HG03039 (cell line): ENCODE data around the gene SIK3.
"Not testable (repeated sequence)": the region's sequence is repeated elsewhere in the genome, so short reads cannot be mapped to it uniquely, and the experiment has no call there.

ENCODE experiments used
- ATAC-seq: cut with Tn5 transposase; IDR thresholded peaks from one replicate; pipeline ENCODE4 v1.9.1; 2021; ENCODE audit warnings: mild to moderate bottlenecking, moderate library complexity; ENCODE audit not compliant: unreplicated experiment

The SIK3 gene

DNA sequence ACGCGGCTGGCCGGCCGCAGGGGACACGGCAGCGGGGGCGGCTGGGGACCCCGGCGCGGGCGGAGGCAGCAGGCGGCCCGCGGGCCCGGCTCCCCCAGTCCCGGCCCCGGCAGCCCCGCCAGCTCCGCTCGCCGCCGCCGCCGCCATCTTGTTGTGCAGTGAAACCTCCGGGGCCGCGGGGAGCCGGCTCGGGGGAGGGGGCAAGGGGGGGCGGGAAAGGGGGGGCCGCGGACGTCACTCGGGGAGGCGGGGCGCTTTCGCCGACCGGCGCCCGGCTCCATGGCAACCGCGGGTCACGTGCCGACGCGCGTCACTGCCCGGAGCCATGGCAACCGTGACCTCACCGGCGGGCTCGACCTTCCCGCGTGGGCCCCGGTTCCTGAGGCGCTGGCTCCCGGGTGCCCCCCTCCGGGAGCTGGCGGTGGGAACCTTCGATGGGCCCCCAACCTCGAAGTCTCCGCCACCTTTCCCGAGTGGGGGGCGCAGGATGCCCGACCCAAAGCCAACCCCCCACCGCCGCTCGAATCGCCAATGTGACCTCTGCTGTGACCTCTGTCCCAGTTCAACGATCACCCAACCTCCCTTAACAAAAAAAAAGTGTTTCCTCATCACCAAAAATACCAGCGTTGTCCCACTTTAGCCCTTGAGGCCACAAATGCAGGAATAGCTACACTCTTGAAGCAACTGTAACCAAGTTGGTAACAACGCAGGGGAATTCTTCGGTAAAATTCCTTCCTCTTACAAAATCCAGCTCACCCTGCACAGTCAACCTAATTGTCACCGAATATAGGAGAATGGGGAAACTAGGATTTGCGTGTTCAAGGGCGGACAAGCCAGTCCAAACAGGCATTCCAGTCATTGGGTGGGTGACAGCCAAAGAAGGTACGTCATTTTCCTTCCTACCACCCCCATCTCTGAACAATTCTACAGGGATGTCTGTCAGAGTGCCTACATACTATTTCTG, at the start of gene SIK3:
TSS of gene SIK3 (minus strand) at position 160 of the 964 bp plus-strand sequence. CDS start at position 147, 13 bp downstream.
- peak; percentile 80 for ATAC-seq

DNA sequence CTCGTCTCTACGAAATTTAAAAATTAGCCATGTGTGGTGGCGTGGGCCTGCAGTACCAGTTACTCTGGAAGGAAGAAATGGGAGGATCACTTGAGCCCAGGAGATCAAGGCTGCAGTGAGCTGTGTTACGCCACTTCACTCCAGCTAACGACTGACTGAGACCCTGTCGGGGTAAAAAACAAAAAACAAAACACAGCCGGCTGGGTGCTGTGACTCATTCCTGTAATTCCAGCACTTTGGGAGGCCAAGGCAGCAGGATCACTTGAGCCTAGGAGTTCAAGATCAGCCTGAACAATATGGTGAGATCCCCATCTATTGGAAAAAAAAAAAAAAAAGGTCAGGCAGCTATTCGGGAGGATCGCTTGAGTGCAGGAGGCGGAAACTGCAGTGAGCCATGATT, 48.3 kb upstream of the SIK3 start:
- no peak for ATAC-seq

DNA sequence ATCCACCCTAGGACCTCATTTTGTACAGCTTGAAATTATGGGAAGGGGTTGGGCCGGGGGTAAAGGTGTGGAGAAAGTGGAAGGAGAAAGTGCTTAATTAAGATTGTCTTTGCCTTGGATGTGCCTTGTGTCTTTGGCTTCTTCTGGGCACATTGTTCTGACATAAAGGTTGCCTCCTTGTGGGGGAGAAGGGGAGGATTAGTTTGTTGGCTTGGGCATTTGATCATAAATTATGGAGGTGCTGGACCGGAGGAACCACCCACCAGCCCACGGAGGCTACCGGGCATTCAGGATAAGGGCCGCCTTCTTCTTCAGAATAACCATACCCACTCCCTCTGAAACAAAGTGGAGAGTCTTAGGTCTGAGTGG, 47.1 kb upstream of the SIK3 start:
- ATAC-seq: no peak

DNA sequence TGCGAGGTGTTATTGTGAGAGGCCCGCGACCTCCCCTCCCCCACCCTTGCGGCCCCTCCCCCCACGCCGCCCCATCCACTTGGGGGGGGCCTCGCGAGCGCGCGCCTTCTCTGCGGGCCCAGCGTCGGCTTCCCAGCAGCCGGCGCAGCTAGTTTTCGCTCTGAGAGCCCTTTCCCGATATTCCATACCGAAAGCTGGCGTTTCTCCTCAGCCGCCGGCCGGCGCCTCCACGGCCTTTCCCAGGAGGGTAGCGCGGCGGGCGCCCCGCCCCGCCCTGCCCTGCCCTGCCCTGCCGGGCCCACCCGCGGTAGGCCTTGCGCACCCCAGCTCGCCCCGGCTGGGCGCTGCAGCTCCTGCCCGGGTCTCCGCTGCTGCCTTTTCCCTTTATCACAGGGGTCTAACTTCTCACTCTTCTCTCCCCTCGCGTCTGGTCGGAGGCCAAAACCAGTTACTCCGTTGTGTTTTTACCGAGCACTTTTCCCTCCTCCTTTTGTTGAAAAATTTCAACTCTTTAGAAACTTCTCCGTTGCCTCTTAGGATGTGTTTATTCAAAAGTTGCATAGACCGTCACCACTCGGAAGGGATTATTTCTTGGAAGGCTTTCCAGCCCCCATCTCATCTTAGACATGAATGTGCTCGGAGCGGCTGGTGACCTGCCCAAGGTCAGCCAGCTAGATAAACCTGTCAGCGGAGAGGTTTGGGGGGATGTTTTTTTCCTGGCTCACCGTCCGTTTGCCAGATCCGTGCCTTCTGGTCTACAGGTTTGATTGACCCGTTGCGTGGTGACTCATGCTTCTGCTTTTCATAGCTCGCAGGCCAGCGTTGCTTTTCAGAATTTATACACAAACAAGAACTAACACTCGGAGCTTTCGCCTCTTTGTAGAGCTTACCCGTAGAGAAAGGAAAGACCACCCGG, 46.5 kb upstream of the SIK3 start:
- ATAC-seq: peak; percentile 36

DNA sequence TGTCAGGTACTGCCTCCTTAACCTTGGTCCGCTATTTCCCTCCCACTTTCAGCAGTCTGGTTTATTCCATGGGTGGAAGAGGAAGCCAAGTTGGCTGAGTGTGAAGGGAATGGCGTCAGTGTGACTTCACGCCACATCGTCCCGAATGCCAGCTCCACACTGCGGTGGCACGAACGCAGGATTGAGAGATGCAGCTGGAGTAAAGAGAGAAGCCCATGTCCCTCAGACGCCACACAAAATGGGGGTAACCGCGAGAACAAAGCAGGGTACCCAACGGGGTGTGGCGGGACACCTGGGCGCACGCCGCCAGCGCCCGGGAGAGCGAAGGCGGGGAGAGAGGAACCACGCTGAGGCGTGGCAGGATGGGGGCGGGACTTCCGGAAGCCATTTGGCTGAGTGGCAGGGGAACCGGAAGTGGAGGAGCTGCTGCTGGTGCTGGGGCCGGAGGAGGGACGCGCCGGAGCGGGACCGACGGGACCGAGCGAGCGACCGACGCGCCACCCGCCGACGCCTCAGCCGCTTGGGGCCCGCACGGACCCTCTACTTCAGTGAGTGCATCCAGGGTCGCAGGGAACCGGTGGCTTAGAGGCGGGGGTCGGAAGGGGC, 45.7 kb upstream of the SIK3 start, which contains the start of gene PAFAH1B2:
TSS of gene PAFAH1B2 (plus strand) at position 417 of the 606 bp plus-strand sequence. CDS start 8,161 bp downstream, outside the sequence.
- peak; percentile 96 for ATAC-seq

DNA sequence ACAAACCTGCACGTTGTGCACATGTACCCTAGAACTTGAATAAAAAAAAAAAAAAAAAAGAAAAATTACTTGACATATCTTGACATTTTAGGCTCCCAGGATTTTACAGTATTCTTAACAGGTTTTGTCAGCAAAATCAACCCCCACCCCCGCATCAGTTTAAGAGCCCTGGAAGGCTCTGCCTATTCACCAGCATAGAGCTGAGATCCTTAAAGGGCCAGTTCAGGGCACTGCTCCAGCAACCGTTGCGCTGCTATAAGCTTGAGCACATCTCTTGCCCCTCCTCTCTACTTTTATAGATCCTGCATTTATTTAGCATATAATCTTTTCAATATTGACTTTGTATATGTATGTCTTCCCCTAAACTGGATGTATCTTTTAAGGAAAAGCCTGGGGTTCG, 45.2 kb upstream of the SIK3 start:
- no peak for ATAC-seq

DNA sequence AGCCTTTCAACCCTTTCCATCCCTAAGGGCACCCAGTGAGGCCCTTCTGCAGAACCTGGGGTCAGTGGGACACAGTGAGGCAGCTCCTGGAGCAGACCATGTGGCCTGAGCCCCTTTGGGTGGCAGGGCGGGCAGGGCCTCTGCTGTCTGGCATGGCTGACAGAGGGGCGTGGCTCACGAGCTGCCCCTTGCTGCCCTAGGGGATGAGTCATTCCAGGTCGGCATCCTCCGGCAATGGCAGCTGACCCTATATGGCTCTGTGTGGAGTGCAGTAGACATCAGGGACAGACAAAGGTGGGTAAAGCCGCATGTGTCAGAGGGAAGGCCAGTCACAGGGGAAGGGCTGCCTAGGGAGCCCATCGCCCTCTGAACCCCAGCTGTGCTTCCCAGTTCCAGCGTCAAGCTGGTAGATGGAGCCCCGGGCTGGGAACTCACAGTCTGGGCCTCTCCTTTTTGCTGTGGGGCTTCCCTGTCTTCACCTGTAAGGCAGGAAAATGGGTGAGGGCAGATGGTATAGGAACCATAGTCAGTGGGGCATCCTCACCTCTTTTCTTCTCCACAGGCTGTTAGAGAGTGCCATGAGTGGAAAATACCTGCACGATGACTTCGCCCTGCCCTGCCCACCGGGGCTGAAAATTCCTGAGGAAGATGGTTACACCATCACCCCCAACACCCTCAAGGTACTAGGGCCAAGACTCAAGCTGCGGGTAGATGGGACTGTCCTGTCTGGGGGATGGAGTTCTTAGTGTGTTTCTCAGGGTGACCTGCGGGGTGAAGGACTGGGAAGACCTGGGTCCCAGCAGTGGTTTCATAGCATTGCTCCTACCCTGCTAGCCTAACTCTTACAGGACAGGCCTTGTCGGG, 39.2 kb upstream of the SIK3 start:
- ATAC-seq: not testable (repeated sequence)

DNA sequence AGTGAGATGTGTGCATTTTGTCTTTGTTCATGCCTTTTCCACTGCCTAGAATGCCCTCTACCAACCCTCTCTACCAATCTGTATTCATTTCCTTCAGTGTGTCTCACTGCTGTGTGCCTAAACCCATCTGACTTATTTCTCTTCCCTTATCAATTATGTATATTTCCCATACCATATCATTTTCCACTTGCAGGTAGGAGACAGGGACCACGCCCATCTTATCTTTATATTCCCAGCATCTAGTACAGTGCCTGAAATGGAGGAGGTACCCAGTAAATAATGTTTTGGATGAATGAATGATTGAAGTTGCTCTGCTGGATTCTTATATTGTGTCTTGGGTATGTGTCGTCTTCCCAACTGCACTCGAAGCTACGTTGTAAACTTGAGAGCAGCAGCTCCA, 36.8 kb upstream of the SIK3 start:
- ATAC-seq: not testable (repeated sequence)

DNA sequence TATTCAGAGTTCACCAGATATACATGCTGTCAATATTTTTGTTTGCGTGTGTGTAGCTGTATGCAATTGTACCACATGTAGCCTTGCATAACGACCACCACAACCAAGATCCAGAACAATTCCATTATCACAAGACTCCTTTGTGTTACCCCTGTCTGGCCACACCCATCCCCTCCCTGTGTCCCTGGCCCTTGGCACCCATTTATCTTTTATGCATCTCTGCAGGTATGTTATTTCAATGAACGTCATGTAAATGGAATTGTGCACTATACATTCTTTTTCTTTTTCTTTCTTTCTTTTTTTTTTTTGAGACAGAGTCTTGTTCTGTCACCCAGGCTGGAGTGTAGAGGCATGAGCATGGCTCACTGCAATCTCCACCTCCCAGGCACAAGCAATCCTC, 36.2 kb upstream of the SIK3 start:
- no peak for ATAC-seq

DNA sequence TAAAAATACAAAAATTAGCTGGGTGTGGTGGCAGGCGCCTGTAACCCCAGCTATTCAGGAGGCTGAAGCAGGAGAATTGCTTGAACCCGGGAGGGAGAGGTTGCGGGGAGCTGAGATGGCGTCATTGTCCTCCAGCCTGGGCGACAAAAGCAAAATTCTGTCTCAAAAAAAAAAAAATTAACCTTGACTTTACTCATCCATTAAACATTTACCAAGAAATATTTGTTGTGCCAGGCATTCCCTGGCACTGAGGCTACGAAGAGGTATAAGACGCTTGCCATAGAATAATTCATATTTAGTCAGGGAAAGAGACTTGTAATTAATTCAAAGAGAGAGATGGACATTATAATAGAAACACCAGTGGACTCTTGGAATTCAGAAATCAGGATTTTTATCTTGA, 32.7 kb upstream of the SIK3 start:
- no peak for ATAC-seq

DNA sequence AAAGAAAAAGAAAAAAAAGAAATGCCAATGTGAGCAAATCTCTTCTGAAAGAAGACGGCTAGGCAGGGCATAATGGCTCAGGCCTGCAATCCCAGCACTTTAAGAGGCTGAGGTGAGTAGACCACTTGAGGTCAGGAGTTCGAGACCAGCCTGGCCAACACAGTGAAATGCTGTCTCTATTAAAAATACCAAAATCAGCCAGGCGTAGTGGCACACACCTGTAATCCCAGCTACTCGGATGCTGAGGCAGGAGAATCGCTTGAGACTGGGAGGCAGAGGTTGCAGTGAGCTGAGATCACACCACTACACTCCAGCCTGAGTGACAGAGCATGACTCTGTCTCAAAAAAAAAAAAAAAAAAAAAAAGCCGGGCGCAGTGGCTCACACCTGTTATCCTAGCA, 32.2 kb upstream of the SIK3 start:
- ATAC-seq: not testable (repeated sequence)

DNA sequence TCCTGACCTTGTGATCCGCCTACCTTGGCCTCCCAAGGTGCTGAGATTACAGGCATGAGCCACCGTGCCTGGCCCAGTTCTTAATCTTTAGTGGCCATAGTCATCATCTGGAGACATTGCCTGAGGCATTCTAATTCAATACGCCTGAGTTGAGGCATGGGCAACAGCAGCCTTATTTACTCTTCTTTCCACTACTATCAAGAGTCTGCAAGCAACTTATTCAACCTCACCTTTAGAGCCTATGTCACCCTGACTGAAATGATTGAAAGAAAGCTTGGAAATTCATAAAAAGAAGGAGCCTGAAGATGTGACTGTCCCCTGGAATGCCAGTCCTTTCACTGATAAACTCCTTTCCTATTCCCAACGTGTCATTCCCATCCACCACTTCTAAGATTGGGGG, 30.1 kb upstream of the SIK3 start:
- ATAC-seq: no peak

DNA sequence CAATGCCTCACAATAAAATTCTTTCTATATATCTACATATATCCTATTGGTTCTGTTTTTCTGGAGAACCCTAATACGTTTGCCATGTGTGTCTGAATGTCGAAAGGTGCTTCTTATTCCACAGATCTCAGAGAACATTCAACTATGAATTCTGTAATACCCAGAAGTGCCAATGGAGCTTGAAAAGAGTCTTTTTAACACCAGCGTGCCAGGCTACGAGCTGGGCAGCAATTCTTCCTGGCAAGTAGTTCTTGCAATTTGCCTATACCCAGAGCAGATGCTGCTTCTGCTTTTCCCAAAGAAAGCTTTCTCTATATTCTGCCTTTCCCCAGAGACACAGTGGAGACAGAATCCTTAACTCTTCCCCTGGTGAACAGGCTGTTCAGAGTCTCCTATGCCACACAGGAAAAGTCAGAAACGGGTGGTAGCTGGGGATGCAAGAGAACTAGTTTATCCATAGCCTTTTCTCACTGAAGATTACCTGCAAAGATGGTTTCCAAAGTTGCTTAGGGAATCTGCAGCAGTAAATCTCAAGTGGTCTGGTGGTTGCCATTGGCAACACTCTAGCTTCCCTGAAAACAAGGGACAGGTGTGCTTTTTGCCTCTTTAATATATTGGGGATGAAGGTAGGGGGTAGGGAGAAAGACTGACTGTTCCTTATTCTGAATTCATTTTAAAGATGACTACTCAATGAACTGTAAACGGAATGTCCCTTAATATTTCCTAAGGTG, 29.1 kb upstream of the SIK3 start:
- ATAC-seq: no peak

DNA sequence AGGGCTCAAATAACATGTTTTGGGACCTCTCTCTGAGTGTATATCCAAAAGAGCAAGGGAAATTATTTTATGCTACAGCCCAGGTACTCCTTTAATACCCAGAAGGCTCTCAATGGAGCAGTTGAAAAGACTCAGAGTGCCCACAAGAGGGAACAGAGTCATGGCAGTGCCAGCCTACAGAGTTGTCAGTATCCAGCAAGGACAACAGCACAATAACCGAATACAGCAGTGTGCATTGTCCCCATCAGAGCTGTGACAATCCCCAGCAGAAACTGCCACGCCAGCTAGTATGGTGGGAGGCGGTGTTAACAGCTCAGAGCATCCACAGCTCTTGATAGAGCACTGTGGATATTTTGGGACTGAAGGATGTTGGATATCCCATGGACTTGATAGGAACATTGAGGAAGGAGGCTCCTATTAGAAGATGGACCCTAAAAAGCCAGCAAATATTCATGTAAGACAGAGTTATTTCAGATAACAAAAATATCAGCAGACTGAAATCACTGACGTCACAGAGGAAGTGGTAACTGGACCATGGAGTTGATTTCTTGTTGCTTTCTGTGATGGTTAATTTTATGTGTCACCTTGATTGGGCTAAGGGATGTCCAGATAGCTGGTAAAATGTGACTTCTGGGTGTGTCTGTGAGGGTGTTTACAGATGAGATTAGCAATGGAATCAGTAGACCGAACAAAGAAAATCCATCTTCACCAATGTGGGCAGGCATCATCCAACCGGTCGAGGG, 28.2 kb upstream of the SIK3 start:
- no peak for ATAC-seq

DNA sequence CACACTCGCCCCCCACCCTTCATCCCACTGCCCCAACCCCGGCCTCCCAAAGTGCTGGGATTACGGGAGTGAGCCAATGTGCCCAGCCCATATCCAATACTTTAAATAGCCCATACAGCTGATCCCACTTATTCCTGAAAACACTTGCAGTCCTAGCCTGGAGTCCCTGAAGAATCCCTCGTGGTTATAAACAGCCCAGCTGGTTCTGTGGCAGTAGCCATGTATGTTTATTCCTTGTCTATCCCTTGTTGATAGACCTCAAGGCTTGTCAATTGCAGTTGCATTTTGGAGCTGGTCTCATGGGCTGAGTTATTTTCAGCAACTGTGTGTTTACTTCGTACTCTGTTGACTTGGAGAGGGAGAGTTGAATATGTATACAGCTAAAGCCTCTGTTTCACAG, 24.3 kb upstream of the SIK3 start:
- no peak for ATAC-seq

DNA sequence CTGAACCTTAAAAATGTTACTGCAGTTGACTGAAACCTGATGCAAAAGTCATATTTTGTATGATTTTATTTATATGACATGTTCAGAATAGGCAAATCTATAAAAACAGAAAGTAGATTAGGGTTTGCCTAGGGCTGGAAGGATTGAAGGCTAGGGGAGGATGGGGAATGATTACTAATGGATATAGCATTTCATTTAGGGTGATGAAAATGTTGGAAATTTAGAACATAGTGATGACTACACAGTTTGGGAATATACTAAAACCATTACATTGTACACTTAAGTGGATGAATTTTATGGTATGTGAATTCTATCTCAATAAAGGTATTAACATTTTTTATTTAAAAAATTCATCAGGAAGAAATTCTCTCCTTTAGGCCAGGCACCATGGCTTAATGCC, 22.9 kb upstream of the SIK3 start:
- ATAC-seq: no peak

DNA sequence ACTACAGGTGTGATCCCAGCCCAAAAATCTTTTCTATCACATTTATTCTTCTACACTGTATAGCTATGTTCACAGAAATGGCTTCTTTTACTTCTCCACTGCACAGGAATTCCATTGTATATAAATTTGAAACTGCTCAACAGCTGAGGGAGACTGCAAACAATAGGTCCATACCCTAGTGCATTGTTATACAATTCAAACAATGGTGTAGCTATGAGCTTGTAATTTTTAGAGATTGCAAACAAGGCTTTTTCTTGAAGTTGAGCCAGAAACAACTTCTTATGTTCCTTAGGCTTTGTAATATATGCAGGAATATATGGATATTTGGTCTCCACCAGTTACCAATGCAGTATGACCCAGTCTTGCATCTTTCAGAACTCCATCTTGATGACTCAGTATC, 19.5 kb upstream of the SIK3 start:
- no peak for ATAC-seq

DNA sequence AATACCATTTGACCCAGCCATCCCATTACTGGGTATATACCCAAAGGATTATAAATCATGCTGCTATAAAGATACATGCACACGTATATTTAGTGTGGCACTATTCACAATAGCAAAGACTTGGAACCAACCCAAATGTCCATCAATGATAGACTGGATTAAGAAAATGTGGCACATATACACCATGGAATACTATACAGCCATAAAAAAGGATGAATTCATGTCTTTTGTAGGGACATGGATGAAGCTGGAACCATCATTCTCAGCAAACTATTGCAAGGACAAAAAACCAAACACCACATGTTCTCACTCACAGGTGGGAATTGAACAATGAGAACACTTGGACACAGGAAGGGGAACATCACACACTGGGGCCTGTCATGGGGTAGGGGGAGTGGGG, 14.7 kb upstream of the SIK3 start:
- not testable (repeated sequence) for ATAC-seq

DNA sequence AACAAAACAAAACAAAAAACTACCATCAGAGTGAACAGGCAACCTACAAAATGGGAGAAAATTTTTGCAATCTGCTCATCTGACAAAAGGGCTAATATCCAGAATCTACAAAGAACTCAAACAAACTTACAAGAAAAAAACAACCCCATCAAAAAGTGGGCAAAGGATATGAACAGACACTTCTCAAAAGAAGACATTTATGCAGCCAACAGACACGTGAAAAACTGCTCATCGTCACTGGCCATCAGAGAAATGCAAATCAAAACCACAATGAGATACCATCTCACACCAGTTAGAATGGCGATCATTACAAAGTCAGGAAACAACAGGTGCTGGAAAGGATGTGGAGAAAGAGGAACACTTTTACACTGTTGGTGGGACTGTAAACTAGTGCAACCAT, 14.3 kb upstream of the SIK3 start:
- ATAC-seq: not testable (repeated sequence)
